HG02852 (cell line): ENCODE results near the gene NKD1.

Source experiments
- ATAC-seq: cut with Tn5 transposase; IDR thresholded peaks from one replicate; pipeline ENCODE4 v1.9.1; 2021; ENCODE audit warnings: mild to moderate bottlenecking, moderate library complexity; ENCODE audit not compliant: unreplicated experiment

Gene NKD1

GRCh38 chr16:50622643-50623369, 74.6 kb downstream of the NKD1 start:
- no peak for ATAC-seq

GRCh38 chr16:50624449-50624970, 76.3 kb downstream of the NKD1 start:
- ATAC-seq = no peak

- no peak for ATAC-seq
Measured at GRCh38 chr16:50625374-50625773, 77.2 kb downstream of the NKD1 start.

GRCh38 chr16:50626868-50627267, 78.7 kb downstream of the NKD1 start:
- no peak for ATAC-seq

- no peak for ATAC-seq
Measured at GRCh38 chr16:50627419-50627818, 79.2 kb downstream of the NKD1 start.

GRCh38 chr16:50628156-50628802, 80.1 kb downstream of the NKD1 start:
- no peak for ATAC-seq

GRCh38 chr16:50629334-50629733, 81.1 kb downstream of the NKD1 start:
- ATAC-seq = no peak

DNA sequence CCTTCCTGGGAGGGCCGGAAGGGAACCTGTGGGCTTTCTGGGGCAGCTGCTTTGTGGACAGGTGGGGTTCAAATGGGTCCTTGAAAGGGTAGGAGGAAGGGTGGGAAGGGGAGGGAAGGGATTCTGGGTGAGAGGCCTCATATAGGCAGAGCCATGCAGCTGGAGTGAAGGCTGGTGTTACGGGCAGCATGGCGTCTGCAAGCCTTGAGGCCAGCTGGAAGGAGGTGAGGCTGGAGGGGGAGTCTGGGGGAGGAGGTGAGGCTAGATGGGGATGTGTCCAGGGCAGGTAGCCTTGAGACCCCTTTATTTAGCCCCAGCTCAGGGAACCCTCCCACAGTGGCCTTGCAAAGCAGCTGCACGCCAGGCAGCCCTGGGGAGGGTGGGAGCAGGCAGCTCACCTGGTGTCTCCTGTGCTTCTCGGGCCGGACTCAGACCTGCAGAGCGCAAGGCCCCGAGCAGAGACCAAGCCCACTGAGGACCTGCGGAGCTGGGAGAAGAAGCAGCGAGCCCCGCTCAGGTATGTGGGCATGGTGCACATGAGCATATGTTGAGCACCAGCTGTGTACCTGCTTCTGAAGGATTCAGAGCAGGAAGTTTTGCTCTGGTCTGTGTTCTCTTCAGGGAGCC, 82.3 kb downstream of the NKD1 start:
- no peak for ATAC-seq

- ATAC-seq = no peak
Measured at GRCh38 chr16:50631249-50631984, 83.2 kb downstream of the NKD1 start.

GRCh38 chr16:50631985-50632576, 83.9 kb downstream of the NKD1 start:
- no peak for ATAC-seq

- no peak for ATAC-seq
Measured at GRCh38 chr16:50632927-50633800, 85.0 kb downstream of the NKD1 start.

GRCh38 chr16:50634090-50634489, 85.9 kb downstream of the NKD1 start:
- no peak for ATAC-seq

DNA sequence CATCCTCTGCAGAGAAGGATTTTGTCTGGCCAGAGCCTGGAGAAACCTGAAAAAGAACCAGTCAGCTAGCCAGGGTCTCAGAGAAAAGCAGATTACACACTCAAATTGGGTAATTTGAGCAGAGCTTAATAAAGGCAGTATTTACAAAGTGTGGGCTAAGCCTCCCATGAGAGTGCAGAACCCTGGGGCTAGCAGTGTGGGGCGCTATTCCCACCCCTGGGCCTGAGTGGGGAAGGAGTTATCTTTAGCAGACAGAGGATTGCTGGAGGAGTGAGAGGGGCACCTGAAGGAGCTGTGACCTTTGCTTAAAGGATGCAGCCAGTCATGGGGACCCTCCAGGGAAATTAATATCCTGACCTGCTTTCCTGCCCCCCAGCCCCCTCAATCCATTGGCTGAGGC, 86.8 kb downstream of the NKD1 start:
- no peak for ATAC-seq

DNA sequence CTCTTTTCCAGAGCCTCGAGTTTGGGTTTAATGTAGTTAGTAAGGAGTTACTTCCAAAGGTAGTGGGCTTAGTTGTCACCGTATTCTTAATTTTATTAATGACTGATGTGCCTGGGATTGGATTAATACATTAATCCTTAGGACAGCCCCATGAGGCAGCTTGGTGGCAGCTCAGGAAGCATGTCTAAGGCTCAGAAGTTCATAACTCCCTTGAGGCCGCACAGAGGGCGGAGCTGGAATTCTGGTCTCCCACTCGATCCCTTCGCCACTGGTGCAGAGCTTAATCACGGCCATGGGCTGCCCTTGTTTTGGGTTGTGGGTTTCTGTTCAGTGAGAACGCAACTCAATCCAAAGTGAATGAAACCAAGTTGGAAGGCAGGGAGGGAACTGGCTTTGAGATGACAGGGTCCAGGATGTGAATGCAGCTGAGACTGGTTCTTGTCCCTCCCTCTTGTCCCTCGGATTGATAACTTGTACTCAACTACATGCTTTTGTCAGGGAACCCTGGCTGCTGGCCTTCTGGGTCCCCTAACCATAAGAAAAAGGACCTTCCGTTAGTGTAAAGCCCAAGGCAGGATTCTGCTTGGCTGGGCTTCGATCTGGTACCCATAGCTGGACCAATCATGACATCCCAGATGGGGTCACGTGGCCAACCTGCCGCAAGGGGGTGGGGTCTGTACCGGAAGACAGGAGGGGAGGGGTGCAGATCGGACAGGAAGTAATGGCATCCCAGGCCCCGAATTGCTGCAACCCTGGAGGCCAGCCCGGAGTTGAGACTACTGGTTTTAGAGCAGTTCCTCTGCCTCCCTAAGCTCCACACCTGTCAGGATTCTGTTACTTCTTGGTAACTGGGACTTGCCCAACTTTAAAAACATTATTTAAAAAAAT, 87.6 kb downstream of the NKD1 start:
- ATAC-seq = no peak

- no peak for ATAC-seq
Measured at GRCh38 chr16:50636753-50637374, 88.7 kb downstream of the NKD1 start.

- no peak for ATAC-seq
Measured at GRCh38 chr16:50637716-50638602, 89.8 kb downstream of the NKD1 start.
